Psoas muscle (tissue), 8 donors: Measurements from ENCODE around the gene RGS17. TPM values are rescaled to one million over a fixed set of nuclear protein-coding genes. Genes with fewer than 3 reads are reported as not detected.
"Not testable (repeated sequence)": the region's sequence is repeated elsewhere in the genome, so short reads cannot be mapped to it uniquely, and the experiment has no call there.

ENCODE experiments used
- ATAC-seq, 4 donors: fragments of 200-7000 bp; cut with Tn5 transposase; one replicate each; pipeline ENCODE4 v1.9.1; 2020; ENCODE audit warnings: moderate library complexity in 3 of 4, mild to moderate bottlenecking in 2 of 4
- DNase-seq, 2 donors: peaks; one replicate each; pipeline ENCODE4 v3.0.0-alpha.2; 2020
- H3K27ac ChIP-seq: fragments of 200-600 bp; one replicate; pipeline ENCODE4 v1.8.0; 2022
- H3K27me3 ChIP-seq, 3 donors: fragments of 200-600 bp in 1 of 3; one replicate each; pipeline versions ENCODE4 v1.6.1 to v1.8.0; 2013 to 2022; ENCODE audit warnings: low read length in 2 of 3, mild to moderate bottlenecking in 2 of 3, moderate library complexity in 1 of 3; ENCODE audit not compliant: insufficient read depth in 3 of 3
- H3K36me3 ChIP-seq, 2 donors: fragments of 200-600 bp in 1 of 2; one replicate each; pipeline versions ENCODE4 v1.6.1 to v1.8.0; 2013 to 2022; ENCODE audit warnings: low read depth in 1 of 2, mild to moderate bottlenecking in 1 of 2, moderate library complexity in 1 of 2; ENCODE audit not compliant: insufficient read depth in 1 of 2
- H3K4me1 ChIP-seq: fragments of 200-600 bp; one replicate; pipeline ENCODE4 v1.8.0; 2022
- H3K4me3 ChIP-seq: fragments of 200-600 bp; one replicate; pipeline ENCODE4 v1.8.0; 2022; ENCODE audit warnings: mild to moderate bottlenecking
- H3K9me3 ChIP-seq: fragments of 200-600 bp; one replicate; pipeline ENCODE4 v1.8.0; 2022
- WGBS, 3 donors: extraction: QIAGEN DNeasy Blood & Tissue Kit; methylation state at CpG; one replicate each; pipeline versions ENCODE4 v1.1.6 to v1.1.7; 2013; 5-methylcytosine and 5-hydroxymethylcytosine counted together
- intact Hi-C, 2 donors: fragments of 100-400 bp; cut with DNase I; formaldehyde crosslinking; loops; one replicate each; pipeline versions ENCODE4 v1.11.0 to v1.14.2; 2022
- polyA plus RNA-seq, 3 donors: library from polyadenylated mRNA; stranded (reverse); fragments of 200-250 nt; gene quantifications; one replicate each; pipeline ENCODE4 v1.2.3, GENCODE V29; 2013
- total RNA-seq, 4 donors: library from RNA; stranded (reverse); fragmentation: NEBNext Ultra II Directional in 2 of 4; extraction: Animal tissue kit (Norgen Biotek cat#: 25700) in 2 of 4; gene quantifications; one replicate each; pipeline versions ENCODE4 v1.2.1 to v1.2.4, GENCODE V29; 2021 to 2023
- TF ChIP-seq, protein P1 (sequence below): fragments of 200-600 bp; IDR thresholded peaks from one replicate; pipeline ENCODE4 v1.8.0; 2022; ENCODE audit warnings: antibody characterized with exemption
- donor health status: healthy with polysubstance abuse.
- donor health status: DM: no; HTN: no; CAD: no; lungs with moderate emphysema.
- donor health status: Bipolar disorder and iron deficiency.
- donor health status: healthy.
- donor health status: DM: yes; HTN: yes; CAD: no.
- donor health status: DM: no; HTN: no; CAD: no.
- donor health status: DM: no; HTN: no; CAD: no.
- donor health status: DM: yes; HTN: yes; CAD: no.

RGS17 gene
- total and polyA plus RNA-seq, 7 donors, result 0.01 to 0.27 (median 0.15) TPM; not detected in 3

DNA sequence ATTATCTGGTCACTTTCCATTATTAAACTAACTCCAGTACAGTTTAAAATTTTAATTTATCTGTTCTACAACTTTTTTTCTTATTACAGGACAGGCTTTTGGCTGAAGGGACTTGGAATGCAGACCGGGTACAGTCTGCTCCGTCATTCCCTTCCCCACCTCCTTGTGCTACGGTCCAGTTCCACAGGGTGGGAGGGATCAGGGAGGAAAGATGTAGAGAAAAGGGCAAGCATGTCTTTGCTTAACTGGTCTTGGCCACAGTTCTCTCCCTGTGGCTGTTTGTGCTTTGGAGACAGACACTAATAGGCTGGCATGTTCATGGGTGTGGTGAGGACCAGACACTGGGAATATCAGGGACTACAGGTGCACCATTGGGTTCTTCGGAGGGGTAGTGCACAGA, 12.1 kb upstream of the RGS17 start:
- no peaks in the 10 kb centered on the region for H3K36me3 ChIP-seq
- intact Hi-C loops, result no loop called here
- H3K9me3 ChIP-seq, result no peaks in the 10 kb centered on the region
- TF ChIP-seq, protein P1, sequence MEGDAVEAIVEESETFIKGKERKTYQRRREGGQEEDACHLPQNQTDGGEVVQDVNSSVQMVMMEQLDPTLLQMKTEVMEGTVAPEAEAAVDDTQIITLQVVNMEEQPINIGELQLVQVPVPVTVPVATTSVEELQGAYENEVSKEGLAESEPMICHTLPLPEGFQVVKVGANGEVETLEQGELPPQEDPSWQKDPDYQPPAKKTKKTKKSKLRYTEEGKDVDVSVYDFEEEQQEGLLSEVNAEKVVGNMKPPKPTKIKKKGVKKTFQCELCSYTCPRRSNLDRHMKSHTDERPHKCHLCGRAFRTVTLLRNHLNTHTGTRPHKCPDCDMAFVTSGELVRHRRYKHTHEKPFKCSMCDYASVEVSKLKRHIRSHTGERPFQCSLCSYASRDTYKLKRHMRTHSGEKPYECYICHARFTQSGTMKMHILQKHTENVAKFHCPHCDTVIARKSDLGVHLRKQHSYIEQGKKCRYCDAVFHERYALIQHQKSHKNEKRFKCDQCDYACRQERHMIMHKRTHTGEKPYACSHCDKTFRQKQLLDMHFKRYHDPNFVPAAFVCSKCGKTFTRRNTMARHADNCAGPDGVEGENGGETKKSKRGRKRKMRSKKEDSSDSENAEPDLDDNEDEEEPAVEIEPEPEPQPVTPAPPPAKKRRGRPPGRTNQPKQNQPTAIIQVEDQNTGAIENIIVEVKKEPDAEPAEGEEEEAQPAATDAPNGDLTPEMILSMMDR, result no peak
- DNase-seq (no peak), ATAC-seq (no peak)
- no peaks in the 10 kb centered on the region for H3K27me3 ChIP-seq
- 49 to 70% (median 57%) methylated on average over 4 of the region's 4 CpGs for WGBS, 3 donors
- H3K4me3 ChIP-seq, result no peak overlapping the region
- no peak overlapping the region for H3K27ac ChIP-seq
- H3K4me1 ChIP-seq, result no peaks in the 10 kb centered on the region

DNA sequence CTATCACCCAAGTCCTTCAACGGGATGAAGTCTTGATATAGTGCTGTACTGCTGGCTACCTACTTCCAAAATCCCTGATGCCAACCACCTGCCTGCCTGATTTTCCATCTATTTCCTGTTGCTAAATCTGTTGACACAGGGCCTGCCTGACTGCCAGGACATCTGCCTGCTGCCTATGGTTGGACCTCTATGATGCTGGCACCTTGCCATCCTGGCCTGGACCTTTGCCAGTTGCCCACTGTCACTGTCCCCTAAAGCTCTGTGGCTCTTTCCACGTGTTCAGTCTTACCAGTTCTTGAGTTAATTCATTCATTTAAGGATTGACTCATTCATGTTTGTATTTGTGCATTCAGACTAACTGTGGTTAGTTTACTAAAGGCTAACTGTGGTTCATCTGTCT, 9.2 kb upstream of the RGS17 start:
- Histone ChIP-seq H3K27ac (no peak overlapping the region), H3K36me3 (no peaks in the 10 kb centered on the region), H3K9me3 (no peaks in the 10 kb centered on the region), H3K27me3 (no peaks in the 10 kb centered on the region), H3K4me1 (no peaks in the 10 kb centered on the region), H3K4me3 (no peak overlapping the region)
- 11 to 23% (median 17%) methylated on average over 2 of the region's 2 CpGs for WGBS, 3 donors
- intact Hi-C loops, result no loop called here
- no peak for ATAC-seq
- no peak for DNase-seq
- TF ChIP-seq, protein P1, result no peak

DNA sequence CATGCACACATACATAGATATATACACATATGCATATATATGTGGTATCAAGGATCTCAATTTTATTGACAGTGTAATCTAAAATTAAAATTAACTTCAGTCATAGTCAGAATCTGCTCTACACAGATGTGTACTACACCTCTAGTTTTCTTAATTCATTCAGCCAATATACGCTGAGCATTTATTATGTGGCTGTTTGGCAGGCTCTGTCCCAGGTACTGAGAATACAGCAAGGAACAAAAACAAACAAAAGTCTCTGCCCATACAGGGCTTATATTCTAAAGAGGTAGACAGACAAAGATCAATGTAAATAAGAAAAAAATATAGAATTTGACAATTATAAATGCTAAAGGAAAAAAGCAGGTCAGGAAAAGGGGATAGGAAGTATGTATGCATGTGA, 7.8 kb upstream of the RGS17 start:
- WGBS, 3 donors, result 79 to 86% (median 81%) methylated on average over 1 of the region's 1 CpG
- intact Hi-C loops, result no loop called here

DNA sequence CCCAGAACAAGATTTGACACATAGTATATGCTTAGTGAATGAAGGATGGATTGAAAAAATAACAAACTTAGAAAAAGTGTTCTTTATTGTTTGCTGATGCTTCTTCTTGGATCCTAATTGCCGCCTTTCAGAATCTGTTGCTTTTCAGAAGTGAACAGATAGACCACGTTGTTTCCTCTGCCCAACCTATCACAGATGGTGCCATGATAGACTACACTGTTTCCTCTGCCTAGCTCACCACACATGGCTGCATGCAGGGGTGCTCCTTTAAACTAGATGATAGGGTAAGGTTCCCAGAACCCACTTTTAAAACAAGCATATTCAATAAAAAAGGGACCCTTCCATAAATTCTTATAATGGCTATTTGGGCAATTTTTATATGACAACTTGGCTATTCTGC, 4.6 kb upstream of the RGS17 start:
- no peaks in the 10 kb centered on the region for H3K9me3 ChIP-seq
- TF ChIP-seq, protein P1, result no peak
- intact Hi-C loops, result no loop called here
- H3K4me3 ChIP-seq, result no peak overlapping the region
- peaks cover 0 to 5% (median 0%) of the 10 kb centered on the region in 3 donors for H3K27me3 ChIP-seq
- ATAC-seq (no peak), DNase-seq (no peak)
- H3K27ac ChIP-seq, result no peak overlapping the region
- 75 to 83% (median 80%) methylated on average over 2 of the region's 2 CpGs for WGBS, 3 donors
- no peaks in the 10 kb centered on the region for H3K36me3 ChIP-seq
- H3K4me1 ChIP-seq, result no peaks in the 10 kb centered on the region

More for the DNA sequence above, 7.8 kb upstream of the RGS17 start:
- no peak for DNase-seq
- Histone ChIP-seq H3K36me3 (no peaks in the 10 kb centered on the region), H3K4me3 (no peak overlapping the region), H3K27me3 (no peaks in the 10 kb centered on the region), H3K4me1 (no peaks in the 10 kb centered on the region), H3K27ac (no peak overlapping the region), H3K9me3 (no peaks in the 10 kb centered on the region)
- no peak for ATAC-seq
- TF ChIP-seq, protein P1, result no peak

DNA sequence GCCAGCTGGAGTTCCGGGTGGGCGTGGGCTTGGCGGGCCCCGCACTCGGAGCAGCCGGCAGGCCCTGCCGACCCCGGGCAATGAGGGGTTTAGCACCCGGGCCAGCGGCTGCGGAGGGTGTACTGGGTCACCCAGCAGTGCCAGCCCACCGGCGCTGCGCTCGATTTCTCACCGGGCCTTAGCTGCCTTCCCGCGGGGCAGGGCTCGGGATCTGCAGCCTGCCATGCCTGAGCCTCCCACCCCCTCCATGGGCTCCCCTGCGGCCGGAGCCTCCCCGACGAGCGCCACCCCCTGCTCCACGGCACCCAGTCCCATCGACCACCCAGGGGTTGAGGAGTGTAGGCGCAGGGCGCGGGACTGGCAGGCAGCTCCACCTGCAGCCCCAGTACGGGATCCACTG, 2.6 kb upstream of the RGS17 start:
- H3K27ac ChIP-seq, H3K4me3 ChIP-seq, intact Hi-C loops, DNase-seq, H3K36me3 ChIP-seq, ATAC-seq, H3K9me3 ChIP-seq, H3K4me1 ChIP-seq: not testable (repeated sequence)
- 96 to 98% (median 97%) methylated on average over 20 to 30 of the region's 30 CpGs for WGBS, 3 donors
- H3K27me3 ChIP-seq, result peaks cover 0 to 25% (median 2%) of the 10 kb centered on the region in 3 donors
